ENCODE measurements around the gene NFIB. TPM values are rescaled to one million over a fixed set of nuclear protein-coding genes. Genes with fewer than 3 reads are reported as not detected.

The NFIB gene
- polyA plus RNA-seq, 3 donors, result 6.1 to 32.3 (median 16.8) TPM

DNA sequence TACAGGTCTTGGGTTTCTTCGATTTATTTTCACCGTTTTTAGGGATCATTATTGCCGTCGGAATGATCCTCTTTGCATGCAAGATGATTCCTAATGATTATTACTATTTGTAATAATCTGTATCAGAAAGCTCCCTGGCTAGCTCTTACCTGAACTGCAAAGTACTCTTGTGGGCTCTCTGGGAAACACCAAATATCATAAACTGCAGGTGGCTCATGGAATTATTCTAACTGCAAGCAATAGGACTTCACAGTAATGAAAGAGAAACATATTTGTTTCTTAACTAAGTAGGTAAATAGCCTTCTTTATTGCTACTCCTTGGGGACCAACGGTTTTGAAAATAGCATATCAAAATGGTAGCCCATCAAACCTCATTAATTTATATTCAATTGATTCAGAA lies 219.4 kb downstream of the NFIB start:
- no peak overlapping the region for H3K27ac ChIP-seq (ENCODE audit: low read depth, low read length)
- WGBS, 3 donors, result 88 to 95% (median 94%) methylated on average over 5 of the region's 5 CpGs

DNA sequence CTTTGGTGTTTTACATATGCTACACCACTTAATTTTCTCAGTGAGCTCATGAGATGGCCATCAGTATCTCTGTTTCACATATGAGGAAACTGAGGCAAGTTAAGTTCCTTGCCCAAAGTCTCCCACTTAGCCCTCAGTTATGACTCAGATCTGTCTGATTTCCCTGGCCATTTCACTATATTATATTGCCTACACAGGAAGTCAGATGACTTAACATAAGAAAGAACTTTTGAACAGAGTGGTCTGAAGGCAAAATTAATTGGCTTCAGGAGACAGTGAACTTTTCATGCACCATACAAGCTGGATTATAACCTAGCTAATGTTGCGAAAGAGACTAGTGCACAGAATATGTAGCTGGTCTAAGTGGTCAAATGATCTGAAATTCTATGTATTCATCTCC lies 221.6 kb downstream of the NFIB start:
- H3K27ac ChIP-seq (ENCODE audit: low read depth, low read length), result no peak overlapping the region
- WGBS, 3 donors, result 91 to 97% (median 95%) methylated on average over 1 of the region's 1 CpG

DNA sequence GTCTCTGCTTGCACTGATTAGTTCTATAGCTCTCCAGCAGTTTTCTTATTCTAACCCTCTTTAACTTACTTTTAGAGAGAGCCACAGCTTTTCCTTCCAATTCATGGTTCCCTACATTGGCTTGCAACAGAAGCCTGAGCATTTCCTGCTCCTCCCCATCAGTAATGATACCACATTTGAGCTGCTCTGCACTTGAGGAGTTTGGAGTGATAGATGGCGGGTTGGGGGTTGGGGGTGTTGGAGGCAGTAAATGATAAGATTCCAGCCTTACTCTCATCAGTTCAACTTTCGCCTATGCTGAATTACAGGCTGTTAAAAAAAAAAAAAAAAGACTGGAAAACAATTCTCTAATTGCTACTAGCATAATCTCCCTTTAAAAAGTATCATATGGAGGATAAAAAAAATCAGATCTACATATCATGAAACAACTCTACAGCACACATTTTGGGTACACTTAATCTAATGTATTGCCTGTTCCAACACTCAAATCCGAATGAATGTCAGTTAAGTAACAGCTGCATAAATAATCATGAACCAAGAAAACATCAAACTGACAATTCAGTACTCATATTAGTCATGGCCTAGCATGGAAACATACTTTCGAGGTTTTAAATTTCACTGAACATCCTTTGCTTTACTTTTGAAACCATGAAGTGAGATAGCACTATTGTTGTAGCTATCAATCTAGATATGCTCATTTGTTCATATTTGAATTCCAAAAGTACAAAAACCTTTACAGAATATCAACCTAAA lies 224.7 kb downstream of the NFIB start:
- no peak overlapping the region for H3K27ac ChIP-seq (ENCODE audit: low read depth, low read length)
- 74 to 86% (median 78%) methylated on average over 4 of the region's 4 CpGs for WGBS, 3 donors

DNA sequence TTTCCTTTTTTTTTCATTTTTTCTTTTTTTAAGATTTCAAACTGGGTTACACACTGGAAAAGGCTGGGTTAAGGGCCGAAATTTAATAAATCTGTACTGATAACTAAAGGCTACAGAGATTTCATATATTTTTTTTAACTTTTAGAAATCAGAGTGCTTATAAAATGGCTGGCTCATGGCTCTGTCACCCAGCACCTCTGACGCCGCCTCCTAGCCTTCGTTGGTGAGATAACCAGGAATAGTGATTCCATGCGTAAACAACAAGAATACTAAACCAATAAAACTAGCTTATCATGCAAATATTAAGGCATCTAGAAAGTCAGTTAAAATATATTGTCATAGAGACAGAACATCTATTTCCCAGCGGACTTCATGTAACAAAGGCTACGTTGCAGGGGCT lies 226.4 kb downstream of the NFIB start:
- H3K27ac ChIP-seq (ENCODE audit: low read depth, low read length), result no peak overlapping the region
- 76 to 95% (median 94%) methylated on average over 7 of the region's 7 CpGs for WGBS, 3 donors

GRCh38 chr9:14086495-14086894 lies 227.4 kb downstream of the NFIB start:
- WGBS, 3 donors, result 90 to 98% (median 96%) methylated on average over 5 of the region's 5 CpGs
- H3K27ac ChIP-seq (ENCODE audit: low read depth, low read length), result no peak overlapping the region

DNA sequence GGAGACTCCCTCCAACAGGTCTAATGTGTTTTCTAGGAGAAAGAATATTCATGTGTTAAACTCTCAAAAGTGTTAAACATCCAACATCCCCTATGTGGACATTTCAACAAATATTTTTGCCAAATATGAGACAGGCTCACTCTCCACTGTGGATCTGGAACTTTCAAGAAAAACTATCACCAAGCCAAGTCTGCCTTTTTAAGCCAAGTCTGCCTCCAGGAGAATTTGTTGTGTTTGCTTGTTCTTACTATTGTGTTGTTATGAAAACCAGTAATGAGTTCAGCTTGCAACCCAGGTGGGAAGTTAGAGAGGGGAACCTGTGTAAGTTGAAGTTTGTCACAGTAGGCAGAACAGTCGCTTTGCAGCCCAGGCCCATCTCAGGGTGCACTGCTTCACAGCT lies 228.1 kb downstream of the NFIB start:
- WGBS, 3 donors, result 92 to 100% (median 100%) methylated on average over 1 of the region's 1 CpG
- no peak overlapping the region for H3K27ac ChIP-seq (ENCODE audit: low read depth, low read length)

- WGBS, 3 donors, result 91 to 96% (median 93%) methylated on average over 3 of the region's 3 CpGs
- H3K27ac ChIP-seq (ENCODE audit: low read depth, low read length), result no peak overlapping the region
These were observed 229.1 kb downstream of the NFIB start for GRCh38 chr9:14084867-14085266.

DNA sequence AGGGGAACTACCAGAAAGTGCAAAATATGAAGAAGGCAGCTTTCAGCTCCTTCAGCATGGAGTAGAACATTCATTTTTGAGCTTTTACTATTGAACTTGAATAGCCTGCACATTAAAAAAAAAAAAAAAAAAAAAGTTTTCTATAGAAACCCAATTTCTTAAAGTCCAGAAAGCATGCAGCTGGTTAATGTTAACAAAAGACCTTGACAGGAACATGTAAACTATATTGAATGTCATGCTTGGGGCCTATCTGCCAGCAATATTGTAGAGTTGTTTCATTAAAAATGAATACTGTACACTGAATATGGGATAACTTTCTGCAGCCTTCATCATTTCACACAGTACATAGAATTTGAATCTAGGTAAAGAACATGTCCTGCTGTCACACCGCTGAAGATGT lies 230.6 kb downstream of the NFIB start:
- no peak overlapping the region for H3K27ac ChIP-seq (ENCODE audit: low read depth, low read length)
- WGBS, 3 donors, result 82 to 97% (median 87%) methylated on average over 1 of the region's 1 CpG

DNA sequence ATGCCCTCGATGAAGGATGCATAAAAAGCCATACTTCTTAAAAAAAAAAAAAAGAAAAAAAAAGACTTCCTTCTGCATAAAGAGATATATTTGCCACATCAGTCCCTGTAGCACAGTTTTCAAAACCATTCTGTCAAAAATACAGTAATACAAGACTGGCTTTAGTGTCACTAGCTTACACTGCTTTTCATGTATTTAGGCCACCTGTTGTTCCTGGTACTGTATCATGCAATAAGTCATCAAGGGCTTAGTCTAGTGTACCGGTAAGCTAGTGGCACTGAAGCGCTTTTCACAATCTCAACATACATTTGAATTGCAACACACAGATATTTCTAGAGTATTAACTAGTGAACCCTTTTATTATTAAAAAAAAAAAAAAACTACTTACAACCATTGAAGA lies 231.2 kb downstream of the NFIB start:
- 78 to 91% (median 82%) methylated on average over 3 of the region's 3 CpGs for WGBS, 3 donors
- H3K27ac ChIP-seq (ENCODE audit: low read depth, low read length), result no peak overlapping the region

DNA sequence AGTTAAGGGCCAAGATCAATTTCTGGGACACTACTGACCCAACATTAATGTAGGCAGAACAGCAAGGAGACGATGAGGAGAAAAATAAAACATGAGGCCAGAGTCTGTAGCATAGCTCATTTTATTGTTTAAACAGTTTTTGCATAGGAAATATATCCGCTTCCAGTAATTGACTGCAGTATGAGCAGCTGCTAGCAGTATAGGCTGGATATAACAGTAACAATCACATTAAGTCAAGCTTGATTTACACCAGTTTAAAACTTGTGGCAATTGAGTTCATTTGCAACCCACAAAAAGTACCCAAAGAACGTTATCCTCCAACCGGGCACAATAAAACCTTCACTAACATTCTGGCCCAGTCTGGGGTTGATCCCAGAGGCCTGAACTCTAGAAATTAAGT lies 232.2 kb downstream of the NFIB start:
- H3K27ac ChIP-seq (ENCODE audit: low read depth, low read length), result no peak overlapping the region
- 82 to 93% (median 86%) methylated on average over 4 of the region's 4 CpGs for WGBS, 3 donors

GRCh38 chr9:14080959-14081542 lies 232.9 kb downstream of the NFIB start:
- H3K27ac ChIP-seq (ENCODE audit: low read depth, low read length), result no peak overlapping the region
- 55 to 77% (median 59%) methylated on average over 6 of the region's 6 CpGs for WGBS, 3 donors

GRCh38 chr9:14079440-14079839 lies 234.5 kb downstream of the NFIB start:
- no peak overlapping the region for H3K27ac ChIP-seq (ENCODE audit: low read depth, low read length)
- 73 to 83% (median 80%) methylated on average over 4 of the region's 4 CpGs for WGBS, 3 donors

GRCh38 chr9:14077672-14078071 lies 236.3 kb downstream of the NFIB start:
- WGBS, 3 donors, result 58 to 68% (median 59%) methylated on average over 4 of the region's 4 CpGs

DNA sequence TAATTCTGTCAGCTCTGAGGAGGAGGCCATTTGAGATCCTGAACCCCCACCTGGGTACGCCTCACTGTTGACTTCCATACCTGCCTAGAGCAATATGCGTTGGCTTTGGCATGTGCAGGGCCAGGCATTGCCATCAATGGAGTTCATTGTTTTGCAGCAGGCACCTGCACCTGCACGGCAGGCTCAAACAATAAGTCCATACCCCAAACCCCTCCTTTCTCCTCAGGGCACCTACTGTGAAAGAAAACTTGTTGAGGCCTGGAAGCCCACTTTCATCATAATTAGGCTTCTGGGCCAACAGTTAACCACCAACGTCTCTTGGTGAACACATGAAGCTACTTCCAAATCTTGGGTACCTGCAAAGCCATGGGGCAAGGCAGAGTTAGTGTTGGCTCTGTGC lies 238.7 kb downstream of the NFIB start:
- 51 to 91% (median 89%) methylated on average over 4 of the region's 4 CpGs for WGBS, 3 donors
- no peak overlapping the region for H3K27ac ChIP-seq (ENCODE audit: low read depth, low read length)

More at GRCh38 chr9:14077672-14078071, 236.3 kb downstream of the NFIB start:
- no peak overlapping the region for H3K27ac ChIP-seq (ENCODE audit: low read depth, low read length)

DNA sequence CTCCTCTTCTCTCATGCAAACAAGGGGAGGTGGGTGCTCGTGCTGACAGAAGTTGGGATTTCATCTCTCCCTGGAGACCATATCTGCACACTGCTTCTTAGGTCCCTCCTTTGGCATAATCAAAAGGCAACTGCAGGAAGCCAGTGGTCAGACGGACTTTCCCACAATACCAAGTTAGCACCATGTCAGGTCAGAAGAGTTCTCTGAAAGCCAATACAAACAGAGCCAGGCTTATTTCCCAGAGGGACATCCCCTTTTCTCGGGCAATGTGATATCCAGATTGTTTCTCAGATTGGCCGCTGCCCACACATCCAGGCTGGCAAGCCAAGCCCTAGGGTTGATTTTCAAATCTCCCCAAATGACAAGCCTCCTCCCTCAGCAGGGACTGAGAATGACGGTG lies 241.1 kb downstream of the NFIB start:
- no peak overlapping the region for H3K27ac ChIP-seq (ENCODE audit: low read depth, low read length)
- 73 to 77% (median 75%) methylated on average over 5 of the region's 5 CpGs for WGBS, 3 donors

DNA sequence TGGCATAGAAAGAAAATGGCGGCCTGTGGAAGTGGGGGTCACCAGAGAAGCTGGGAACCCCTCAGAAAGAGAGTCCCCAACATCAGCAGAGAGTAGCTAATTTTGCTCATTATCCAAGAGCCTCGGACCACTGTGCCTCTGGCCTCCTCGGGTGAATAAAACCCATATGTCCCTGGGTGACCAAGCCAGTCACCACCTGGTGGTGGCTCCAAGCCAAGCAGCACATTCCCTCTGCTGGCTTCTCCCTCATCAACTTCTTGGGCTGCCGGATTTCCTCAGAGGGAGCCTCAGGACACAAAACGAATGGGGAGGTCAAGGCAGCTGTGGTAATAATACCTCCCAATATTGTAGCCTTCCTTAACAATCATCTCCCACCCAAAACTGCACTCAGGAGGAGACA lies 242.5 kb downstream of the NFIB start:
- WGBS, 3 donors, result 87 to 93% (median 88%) methylated on average over 5 of the region's 5 CpGs
- no peak overlapping the region for H3K27ac ChIP-seq (ENCODE audit: low read depth, low read length)

- no peak overlapping the region for H3K27ac ChIP-seq (ENCODE audit: low read depth, low read length)
- whole genome bisulfite sequencing, 3 donors, result 93 to 97% (median 96%) methylated on average over 4 of the region's 4 CpGs
These were observed 245.3 kb downstream of the NFIB start for GRCh38 chr9:14068690-14069089.

- no peak overlapping the region for H3K27ac ChIP-seq (ENCODE audit: low read depth, low read length)
- 68 to 77% (median 72%) methylated on average over 4 of the region's 4 CpGs for WGBS, 3 donors
These were observed 247.1 kb downstream of the NFIB start for GRCh38 chr9:14066831-14067230.

- WGBS, 3 donors, result 89 to 92% (median 92%) methylated on average over 4 of the region's 4 CpGs
- no peak overlapping the region for H3K27ac ChIP-seq (ENCODE audit: low read depth, low read length)
These were observed 247.9 kb downstream of the NFIB start for GRCh38 chr9:14066032-14066431.

GRCh38 chr9:14064940-14065339 lies 249.0 kb downstream of the NFIB start:
- no peak overlapping the region for H3K27ac ChIP-seq (ENCODE audit: low read depth, low read length)
- 87 to 89% (median 88%) methylated on average over 2 of the region's 2 CpGs for WGBS, 3 donors
